HepG2 (cell line): ENCODE data around the gene LAMA5. TPM values are rescaled to one million over a fixed set of nuclear protein-coding genes. Genes with fewer than 3 reads are reported as not detected.

Source experiments
- ATAC-seq: fragments of 200-7000 bp; cut with Tn5 transposase; 3 replicates; pipeline ENCODE4 v1.9.1; 2020; ENCODE audit warnings: mild to moderate bottlenecking, moderate library complexity
- BruUV-seq: library from RNA; stranded (reverse); fragments of 400-500 nt; replicated peaks from 2 replicates; lab custom pipeline; 2021; lab: Mats Ljungman, UMichigan
- CTCF ChIA-PET: fragments of 300-600 bp; formaldehyde crosslinking; extraction: SDS; loops from one replicate; lab custom pipeline; 2021; ENCODE audit warnings: low total read pairs, inconsistent platforms, low intra/inter-chr PET ratio; lab: Yijun Ruan, JAX
- POLR2A ChIA-PET: fragments of 350-600 bp; sonication (Branson Sonifier 250); formaldehyde crosslinking; loops from one replicate; lab custom pipeline; 2020; ENCODE audit warnings: antibody characterized with exemption, inconsistent platforms; lab: Yijun Ruan, JAX
- DNase-seq: peaks from one replicate; pipeline ENCODE4 v3.0.0-alpha.2; 2015; ENCODE audit warnings: low spot score
- FAIRE-seq: peaks from 3 replicates; lab custom pipeline; 2011; peaks lifted over from hg19 to GRCh38; lab: Jason Lieb, UNC
- H2AFZ ChIP-seq: one replicate; pipeline ENCODE4 v1.6.1; 2011; ENCODE audit warnings: low read length, inconsistent platforms
- H3K27ac ChIP-seq: fragments of 300-600 bp; 3 replicates; pipeline ENCODE4 v1.8.0; 2011; ENCODE audit warnings: mixed run types, mild to moderate bottlenecking, mixed read lengths, low read length, inconsistent platforms; ENCODE audit not compliant: insufficient read depth; ENCODE audit errors: extremely low read length
- H3K27me3 ChIP-seq, 2 experiments: fragments of 200-600 bp in 1 of 2; 2 replicates in 1 of 2; 3 replicates in 1 of 2; pipeline versions ENCODE4 v1.6.0 to v1.8.0; 2011; ENCODE audit warnings: low read length in 2 of 2, mild to moderate bottlenecking in 2 of 2, moderate library complexity in 2 of 2, inconsistent platforms in 1 of 2; ENCODE audit not compliant: insufficient read depth in 2 of 2, control insufficient read depth in 1 of 2
- H3K36me3 ChIP-seq, 2 experiments: fragments of 200-600 bp in 1 of 2; replicated peaks in 1 of 2; 2 replicates in 1 of 2; 3 replicates in 1 of 2; pipeline versions ENCODE4 v1.5.1 to v1.8.0; 2011; ENCODE audit warnings: low read length in 2 of 2, inconsistent platforms in 1 of 2; ENCODE audit not compliant: insufficient read depth in 2 of 2, control insufficient read depth in 1 of 2
- H3K4me1 ChIP-seq: 2 replicates; pipeline ENCODE4 v1.5.1; 2012; ENCODE audit warnings: low read length, inconsistent platforms; ENCODE audit not compliant: insufficient read depth
- H3K4me2 ChIP-seq: 2 replicates; pipeline ENCODE4 v1.6.0; 2011; ENCODE audit warnings: low read depth, low read length, inconsistent platforms
- H3K4me3 ChIP-seq, 3 experiments: fragments of 200-600 bp in 1 of 3; sonication (generic), shearing (Covaris generic) in 1 of 3; replicated peaks in 1 of 3; 2 replicates each; pipeline ENCODE4 v1.5.1; 2011 to 2016; ENCODE audit warnings: low read length in 3 of 3, inconsistent platforms in 2 of 3, low read depth in 2 of 3, mild to moderate bottlenecking in 2 of 3, control low read depth in 1 of 3, mixed read lengths in 1 of 3; ENCODE audit not compliant: insufficient read depth in 1 of 3
- H3K79me2 ChIP-seq: one replicate; pipeline ENCODE4 v1.6.1; 2011; ENCODE audit warnings: low read length, inconsistent platforms; ENCODE audit not compliant: insufficient read depth
- H3K9ac ChIP-seq: 2 replicates; pipeline ENCODE4 v1.6.0; 2011; ENCODE audit warnings: mild to moderate bottlenecking, low read depth, low read length, inconsistent platforms; ENCODE audit not compliant: insufficient read depth
- H3K9me3 ChIP-seq: 2 replicates; pipeline ENCODE4 v1.5.1; 2012; ENCODE audit warnings: mild to moderate bottlenecking, low read length
- H4K20me1 ChIP-seq: 2 replicates; pipeline ENCODE4 v1.6.0; 2011; ENCODE audit warnings: inconsistent platforms, mild to moderate bottlenecking, low read length, moderate library complexity; ENCODE audit not compliant: insufficient read depth
- BCLAF1 ChIP-seq: fragments of 450-650 bp; IDR thresholded peaks from 2 replicates; pipeline ENCODE4 v1.6.1; 2017; ENCODE audit warnings: mild to moderate bottlenecking
- BRD4 ChIP-seq: sonication (generic); formaldehyde crosslinking; IDR thresholded peaks from 2 replicates; pipeline ENCODE4 v1.4.0; 2020; ENCODE audit warnings: missing genetic modification reagents
- CEBPB ChIP-seq: IDR thresholded peaks from 2 replicates; pipeline ENCODE4 v1.6.1; 2011; ENCODE audit warnings: low read depth, low read length, improper control_type of control experiment, borderline replicate concordance
- DPF2 ChIP-seq: sonication (generic); formaldehyde crosslinking; IDR thresholded peaks from 2 replicates; pipeline ENCODE4 v1.4.0; 2020; ENCODE audit warnings: mild to moderate bottlenecking, low read depth, missing genetic modification reagents, borderline replicate concordance
- FOSL1 ChIP-seq: sonication (generic); formaldehyde crosslinking; IDR thresholded peaks from 2 replicates; pipeline ENCODE4 v1.9.0; 2021; ENCODE audit warnings: missing genetic modification reagents, borderline replicate concordance
- FOXM1 ChIP-seq: sonication (generic); formaldehyde crosslinking; IDR thresholded peaks from 2 replicates; pipeline ENCODE4 v1.5.0; 2020; ENCODE audit warnings: missing genetic modification reagents
- GLI4 ChIP-seq: sonication (generic); formaldehyde crosslinking; IDR thresholded peaks from 2 replicates; pipeline ENCODE4 v1.5.1; 2020; ENCODE audit warnings: missing genetic modification reagents, mild to moderate bottlenecking, moderate library complexity, borderline replicate concordance
- ISX ChIP-seq: sonication (generic); formaldehyde crosslinking; conservative IDR thresholded peaks from 2 replicates; pipeline ENCODE4 v1.5.0; 2020; ENCODE audit warnings: missing genetic modification reagents
- NFYB ChIP-seq: sonication (generic); formaldehyde crosslinking; IDR thresholded peaks from 2 replicates; pipeline ENCODE4 v1.4.0; 2020; ENCODE audit warnings: missing genetic modification reagents
- POLR2AphosphoS2 ChIP-seq: IDR thresholded peaks from 2 replicates; pipeline ENCODE4 v1.6.1; 2011; ENCODE audit warnings: low read depth, low read length, improper control_type of control experiment
- SP1 ChIP-seq, 2 experiments: fragments of 450-650 bp in 1 of 2; sonication (generic) in 1 of 2; formaldehyde crosslinking in 1 of 2; IDR thresholded peaks; 2 replicates each; pipeline versions ENCODE4 v1.4.0 to v1.6.1; 2016 to 2020; ENCODE audit warnings: missing genetic modification reagents in 1 of 2
- TEAD3 ChIP-seq: optimal IDR thresholded peaks from 2 replicates; pipeline ENCODE3; 2016; ENCODE audit warnings: borderline replicate concordance
- TOPORS ChIP-seq: sonication (generic); formaldehyde crosslinking; IDR thresholded peaks from 2 replicates; pipeline ENCODE4 v1.8.0; 2023; ENCODE audit warnings: mild to moderate bottlenecking, missing genetic modification reagents
- ZNF30 ChIP-seq: sonication (generic); formaldehyde crosslinking; IDR thresholded peaks from 2 replicates; pipeline ENCODE4 v1.5.0; 2020; ENCODE audit warnings: mild to moderate bottlenecking, missing genetic modification reagents
- ZNF776 ChIP-seq: sonication (generic); formaldehyde crosslinking; IDR thresholded peaks from 2 replicates; pipeline ENCODE4 v1.4.0; 2020; ENCODE audit warnings: mild to moderate bottlenecking, missing genetic modification reagents
- WGBS: methylation state at CpG from one replicate; pipeline ENCODE4 v1.1.6; 2017; ENCODE audit warnings: low lambda C conversion rate; 5-methylcytosine and 5-hydroxymethylcytosine counted together
- in situ Hi-C: cut with HindIII; loops from 2 replicates; pipeline ENCODE4 v1.10.0; 2017; ENCODE audit warnings: low pct_unique_long_range_greater_than_20kb; ENCODE audit not compliant: extremely low pct_ligation_motif_present
- intact Hi-C: fragments of 100-400 bp; cut with micrococcal nuclease; formaldehyde crosslinking; loops from one replicate; pipeline ENCODE4 v1.10.0; 2022; ENCODE audit not compliant: unreplicated experiment
- polyA plus RNA-seq, 8 experiments: library from polyadenylated mRNA; depleted of rRNA in 3 of 8; stranded (reverse) in 7 of 8; unstranded in 1 of 8; fragments of >200 nt; fragmentation: Illumina TruSeq in 4 of 8; extraction: Trizol in 4 of 8; gene quantifications; 2 replicates each; pipeline versions ENCODE4 v1.2.1 to v1.2.3, GENCODE V29; 2011 to 2016; ENCODE audit warnings: low read depth in 4 of 8, missing spikeins in 1 of 8, mixed read lengths in 1 of 8; ENCODE audit not compliant: insufficient read depth in 1 of 8
- total RNA-seq, 5 experiments: library from RNA; depleted of rRNA; stranded (reverse); fragments of >200 nt; fragmentation: Illumina TruSeq; extraction: Trizol; gene quantifications; 2 replicates each; pipeline ENCODE4 v1.2.3, GENCODE V29; 2016; ENCODE audit warnings: low read depth in 1 of 5
- TF ChIP-seq, protein P1 (sequence below): sonication (generic); formaldehyde crosslinking; IDR thresholded peaks from 2 replicates; pipeline ENCODE4 v1.4.0; 2020; ENCODE audit warnings: missing genetic modification reagents

Gene LAMA5
- total and polyA plus RNA-seq, 2 of the 13 experiments (the other 11 are each of a cell fraction or from before 2014, with no cell fraction given), result 21.0 to 44.7 TPM

GRCh38 chr20:62405108-62405980 lies 38.2 kb upstream of the LAMA5 start (continued):
- peak; percentile 98 for TF ChIP-seq CEBPB
- TF ChIP-seq ISX (CRISPR knock-in tag), result no peak
- TF ChIP-seq GLI4 (CRISPR knock-in tag), result peak; percentile 84; the same call in 1 of the 2 replicates
- TF ChIP-seq SP1 (IDR thresholded peaks at IDR 0.05), result no peak
- peak; percentile 46; the same call in 1 of the 2 replicates for TF ChIP-seq SP1 (CRISPR knock-in tag; IDR thresholded peaks at IDR 0.05)
- TF ChIP-seq FOSL1 (CRISPR knock-in tag), result 0 out of 2 replicates have a peak, but pooled peaks have one; percentile 5
- TF ChIP-seq TOPORS (CRISPR knock-in tag), result no peak
- no peak for TF ChIP-seq DPF2 (CRISPR knock-in tag)

- no peak overlapping the region for H3K4me2 ChIP-seq
- H3K4me3 ChIP-seq, result no peak overlapping the region
- peaks cover 9 to 20% of the 10 kb centered on the region in 2 experiments for H3K27me3 ChIP-seq
- FAIRE-seq (no peak), ATAC-seq (no peak), DNase-seq (no peak)
- ChIA-PET POLR2A (interaction anchor here (1.1 to 1.4 kb wide), 2 partner anchors 16 to 18 kb away, joined by 3 to 6 read pairs; partner anchors contain the start of gene RPS21), CTCF (interaction anchor here (1.4 to 2.3 kb wide), 2 partner anchors 9 to 103 kb away, joined by 6 to 11 read pairs; partner anchors contain the start of gene ADRM1)
- intact Hi-C loops (no loop called here), in situ Hi-C loops (no loop called here)
- H3K4me1 ChIP-seq, result peaks cover 54% of the 10 kb centered on the region
- H2AFZ ChIP-seq, result no peak overlapping the region
- BruUV-seq, result no TSS peak
- H3K79me2 ChIP-seq, result peaks cover 9% of the 10 kb centered on the region
- H3K9me3 ChIP-seq, result no peaks in the 10 kb centered on the region
- H3K27ac ChIP-seq, result no peak overlapping the region
- peaks cover 2 to 19% of the 10 kb centered on the region in 2 experiments; a peak in 3 of 5 replicates for H3K36me3 ChIP-seq
- H3K9ac ChIP-seq, result no peak overlapping the region
- 97% methylated on average over 7 of the region's 12 CpGs for WGBS
- H4K20me1 ChIP-seq, result peaks cover 3% of the 10 kb centered on the region; the same call in 1 of the 2 replicates
- no peak for TF ChIP-seq POLR2AphosphoS2
- no peak for TF ChIP-seq TEAD3
- TF ChIP-seq NFYB, result no peak
- TF ChIP-seq ZNF30 (CRISPR knock-in tag), result 0 out of 2 replicates have a peak, but pooled peaks have one; percentile 8
- TF ChIP-seq FOXM1 (CRISPR knock-in tag), result no peak; the same call in 1 of the 2 replicates
- TF ChIP-seq BCLAF1, result no peak
- TF ChIP-seq BRD4 (CRISPR knock-in tag), result no peak
- TF ChIP-seq ZNF776 (CRISPR knock-in tag), result peak; percentile 53; the same call in 1 of the 2 replicates
- TF ChIP-seq, protein P1, sequence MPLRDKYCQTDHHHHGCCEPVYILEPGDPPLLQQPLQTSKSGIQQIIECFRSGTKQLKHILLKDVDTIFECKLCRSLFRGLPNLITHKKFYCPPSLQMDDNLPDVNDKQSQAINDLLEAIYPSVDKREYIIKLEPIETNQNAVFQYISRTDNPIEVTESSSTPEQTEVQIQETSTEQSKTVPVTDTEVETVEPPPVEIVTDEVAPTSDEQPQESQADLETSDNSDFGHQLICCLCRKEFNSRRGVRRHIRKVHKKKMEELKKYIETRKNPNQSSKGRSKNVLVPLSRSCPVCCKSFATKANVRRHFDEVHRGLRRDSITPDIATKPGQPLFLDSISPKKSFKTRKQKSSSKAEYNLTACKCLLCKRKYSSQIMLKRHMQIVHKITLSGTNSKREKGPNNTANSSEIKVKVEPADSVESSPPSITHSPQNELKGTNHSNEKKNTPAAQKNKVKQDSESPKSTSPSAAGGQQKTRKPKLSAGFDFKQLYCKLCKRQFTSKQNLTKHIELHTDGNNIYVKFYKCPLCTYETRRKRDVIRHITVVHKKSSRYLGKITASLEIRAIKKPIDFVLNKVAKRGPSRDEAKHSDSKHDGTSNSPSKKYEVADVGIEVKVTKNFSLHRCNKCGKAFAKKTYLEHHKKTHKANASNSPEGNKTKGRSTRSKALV (CRISPR knock-in tag), result no peak
Measured at GRCh38 chr20:62404761-62405107, 37.6 kb upstream of the LAMA5 start.
